GM12878 (cell line): ENCODE measurements around the gene TMEM229B.

Source experiments
- CEBPB ChIP-seq, 2 experiments: fragments of 150-350 bp in 1 of 2; IDR thresholded peaks; 2 replicates each; pipeline ENCODE4 v1.6.1; 2012 to 2014; ENCODE audit warnings: low read depth in 2 of 2, low read length in 2 of 2, borderline replicate concordance in 1 of 2, inconsistent platforms in 1 of 2
- CEBPZ ChIP-seq: fragments of 150-350 bp; IDR thresholded peaks from 2 replicates; pipeline ENCODE4 v1.6.1; 2016; ENCODE audit warnings: low read depth, low read length
- CTCF ChIP-seq, 3 experiments: IDR thresholded peaks in 2 of 3; conservative IDR thresholded peaks in 1 of 3; 2 replicates each; pipeline ENCODE4 v1.5.1; 2011; ENCODE audit warnings: low read depth in 3 of 3, low read length in 3 of 3, mild to moderate bottlenecking in 3 of 3, control low read depth in 2 of 3, moderate library complexity in 2 of 3, inconsistent platforms in 1 of 3, mixed read lengths in 1 of 3; ENCODE audit not compliant: control insufficient read depth in 2 of 3, insufficient read depth in 1 of 3; ENCODE audit errors: extremely low read depth in 1 of 3
- HCFC1 ChIP-seq: fragments of 150-350 bp; IDR thresholded peaks from 2 replicates; pipeline ENCODE4 v1.6.1; 2014; ENCODE audit warnings: low read length
- HDAC6 ChIP-seq: fragments of 200-600 bp; sonication (generic); IDR thresholded peaks from one replicate; pipeline ENCODE4 v1.8.0; 2017; ENCODE audit warnings: antibody characterized with exemption; ENCODE audit not compliant: unreplicated experiment
- NFYB ChIP-seq: IDR thresholded peaks from 2 replicates; pipeline ENCODE4 v1.6.1; 2011; ENCODE audit warnings: low read depth, mild to moderate bottlenecking, low read length, improper control_type of control experiment, moderate library complexity; ENCODE audit not compliant: insufficient read depth
- NR2C2 ChIP-seq: IDR thresholded peaks from 2 replicates; pipeline ENCODE4 v1.6.1; 2011; ENCODE audit warnings: borderline replicate concordance, low read depth; ENCODE audit not compliant: control insufficient read depth, insufficient read length
- POLR2A ChIP-seq: IDR thresholded peaks from 2 replicates; pipeline ENCODE4 v1.6.1; 2011; ENCODE audit warnings: low read depth, mild to moderate bottlenecking, low read length
- RCOR1 ChIP-seq: conservative IDR thresholded peaks from 2 replicates; pipeline ENCODE4 v1.6.1; 2012; ENCODE audit warnings: low read depth, low read length, improper control_type of control experiment
- SPI1 ChIP-seq: IDR thresholded peaks from 2 replicates; pipeline ENCODE4 v1.6.1; 2011; ENCODE audit warnings: low read depth, mild to moderate bottlenecking, low read length, moderate library complexity, borderline replicate concordance; ENCODE audit not compliant: insufficient read depth
- TAF1 ChIP-seq: IDR thresholded peaks from 2 replicates; pipeline ENCODE4 v1.6.1; 2011; ENCODE audit warnings: mild to moderate bottlenecking, low read depth, low read length, borderline replicate concordance
- TF ChIP-seq, protein P1 (sequence below): IDR thresholded peaks from 2 replicates; pipeline ENCODE4 v1.6.1; 2012; ENCODE audit warnings: mild to moderate bottlenecking, low read depth, low read length
- TF ChIP-seq, protein P2 (sequence below): fragments of 450-650 bp; IDR thresholded peaks from 2 replicates; pipeline ENCODE4 v1.6.1; 2017; ENCODE audit warnings: mild to moderate bottlenecking

DNA sequence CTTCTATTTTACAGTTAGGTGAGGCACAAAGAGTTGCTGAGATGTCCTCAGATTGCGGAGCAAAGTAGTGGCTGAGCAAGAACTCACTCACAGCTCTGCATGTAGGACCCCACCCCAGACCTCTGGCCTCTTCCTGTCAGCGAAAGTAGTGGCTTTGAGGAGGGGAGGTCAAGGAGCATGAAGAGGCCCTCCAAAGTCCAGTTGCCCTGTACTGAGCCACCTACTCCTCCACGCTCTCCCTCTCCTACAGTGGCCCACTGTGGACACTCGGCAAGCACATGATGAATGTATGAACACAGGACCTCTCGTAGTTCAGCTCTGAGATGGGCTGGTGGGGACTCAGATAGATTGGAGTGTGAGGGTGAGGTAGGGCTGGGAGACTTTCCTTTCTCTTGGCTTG, 39.2 kb upstream of the TMEM229B start:
- no peak for TF ChIP-seq CEBPZ
- no peak for TF ChIP-seq RCOR1
- no peak for TF ChIP-seq CTCF (IDR thresholded peaks at IDR 0.05 in 2 of 3, conservative IDR thresholded peaks at IDR 0.05 in 1 of 3; ENCODE audit: control insufficient read depth in 2 of 3, extremely low read depth in 1 of 3, insufficient read depth in 1 of 3, low read depth in 3 of 3, low read length in 3 of 3)
- no peak for TF ChIP-seq TAF1
- no peak for TF ChIP-seq SPI1
- TF ChIP-seq, protein P1, sequence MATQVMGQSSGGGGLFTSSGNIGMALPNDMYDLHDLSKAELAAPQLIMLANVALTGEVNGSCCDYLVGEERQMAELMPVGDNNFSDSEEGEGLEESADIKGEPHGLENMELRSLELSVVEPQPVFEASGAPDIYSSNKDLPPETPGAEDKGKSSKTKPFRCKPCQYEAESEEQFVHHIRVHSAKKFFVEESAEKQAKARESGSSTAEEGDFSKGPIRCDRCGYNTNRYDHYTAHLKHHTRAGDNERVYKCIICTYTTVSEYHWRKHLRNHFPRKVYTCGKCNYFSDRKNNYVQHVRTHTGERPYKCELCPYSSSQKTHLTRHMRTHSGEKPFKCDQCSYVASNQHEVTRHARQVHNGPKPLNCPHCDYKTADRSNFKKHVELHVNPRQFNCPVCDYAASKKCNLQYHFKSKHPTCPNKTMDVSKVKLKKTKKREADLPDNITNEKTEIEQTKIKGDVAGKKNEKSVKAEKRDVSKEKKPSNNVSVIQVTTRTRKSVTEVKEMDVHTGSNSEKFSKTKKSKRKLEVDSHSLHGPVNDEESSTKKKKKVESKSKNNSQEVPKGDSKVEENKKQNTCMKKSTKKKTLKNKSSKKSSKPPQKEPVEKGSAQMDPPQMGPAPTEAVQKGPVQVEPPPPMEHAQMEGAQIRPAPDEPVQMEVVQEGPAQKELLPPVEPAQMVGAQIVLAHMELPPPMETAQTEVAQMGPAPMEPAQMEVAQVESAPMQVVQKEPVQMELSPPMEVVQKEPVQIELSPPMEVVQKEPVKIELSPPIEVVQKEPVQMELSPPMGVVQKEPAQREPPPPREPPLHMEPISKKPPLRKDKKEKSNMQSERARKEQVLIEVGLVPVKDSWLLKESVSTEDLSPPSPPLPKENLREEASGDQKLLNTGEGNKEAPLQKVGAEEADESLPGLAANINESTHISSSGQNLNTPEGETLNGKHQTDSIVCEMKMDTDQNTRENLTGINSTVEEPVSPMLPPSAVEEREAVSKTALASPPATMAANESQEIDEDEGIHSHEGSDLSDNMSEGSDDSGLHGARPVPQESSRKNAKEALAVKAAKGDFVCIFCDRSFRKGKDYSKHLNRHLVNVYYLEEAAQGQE: no peak
- TF ChIP-seq, protein P2, sequence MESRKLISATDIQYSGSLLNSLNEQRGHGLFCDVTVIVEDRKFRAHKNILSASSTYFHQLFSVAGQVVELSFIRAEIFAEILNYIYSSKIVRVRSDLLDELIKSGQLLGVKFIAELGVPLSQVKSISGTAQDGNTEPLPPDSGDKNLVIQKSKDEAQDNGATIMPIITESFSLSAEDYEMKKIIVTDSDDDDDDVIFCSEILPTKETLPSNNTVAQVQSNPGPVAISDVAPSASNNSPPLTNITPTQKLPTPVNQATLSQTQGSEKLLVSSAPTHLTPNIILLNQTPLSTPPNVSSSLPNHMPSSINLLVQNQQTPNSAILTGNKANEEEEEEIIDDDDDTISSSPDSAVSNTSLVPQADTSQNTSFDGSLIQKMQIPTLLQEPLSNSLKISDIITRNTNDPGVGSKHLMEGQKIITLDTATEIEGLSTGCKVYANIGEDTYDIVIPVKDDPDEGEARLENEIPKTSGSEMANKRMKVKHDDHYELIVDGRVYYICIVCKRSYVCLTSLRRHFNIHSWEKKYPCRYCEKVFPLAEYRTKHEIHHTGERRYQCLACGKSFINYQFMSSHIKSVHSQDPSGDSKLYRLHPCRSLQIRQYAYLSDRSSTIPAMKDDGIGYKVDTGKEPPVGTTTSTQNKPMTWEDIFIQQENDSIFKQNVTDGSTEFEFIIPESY: no peak
- TF ChIP-seq POLR2A: no peak
- no peak for TF ChIP-seq NFYB
- no peak for TF ChIP-seq CEBPB (IDR thresholded peaks at IDR 0.05; ENCODE audit: borderline replicate concordance in 1 of 2, low read depth in 2 of 2, low read length in 2 of 2)
- TF ChIP-seq HDAC6: no peak
- no peak for TF ChIP-seq HCFC1
- no peak for TF ChIP-seq NR2C2
